GM12873 (cell line): ENCODE data around the gene SPDYC.

Experiments
- TF ChIP-seq, protein P1 (sequence below): IDR thresholded peaks from 2 replicates; pipeline ENCODE4 v1.5.1; 2012; ENCODE audit warnings: low read depth, mild to moderate bottlenecking, moderate library complexity, low read length, control low read depth; ENCODE audit not compliant: insufficient read depth; ENCODE audit errors: missing control alignments

Gene SPDYC

DNA sequence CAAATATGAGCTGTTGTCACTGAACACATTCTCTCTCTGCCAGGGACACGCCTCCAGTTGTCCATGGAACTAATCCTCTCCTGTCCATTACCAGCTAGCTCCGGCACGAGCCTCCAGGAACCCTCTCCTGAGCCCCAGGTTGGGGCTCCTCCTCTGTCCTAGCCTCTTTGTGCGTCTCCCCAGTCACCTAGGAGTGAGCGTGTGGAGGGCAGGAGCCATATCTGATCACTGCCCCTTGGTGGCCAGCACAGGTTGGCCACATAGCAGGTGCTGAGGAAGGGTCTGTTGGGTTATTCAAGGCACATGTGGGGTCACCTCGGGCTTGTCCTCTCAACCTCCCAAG lies 38.2 kb upstream of the SPDYC start:
- TF ChIP-seq, protein P1, sequence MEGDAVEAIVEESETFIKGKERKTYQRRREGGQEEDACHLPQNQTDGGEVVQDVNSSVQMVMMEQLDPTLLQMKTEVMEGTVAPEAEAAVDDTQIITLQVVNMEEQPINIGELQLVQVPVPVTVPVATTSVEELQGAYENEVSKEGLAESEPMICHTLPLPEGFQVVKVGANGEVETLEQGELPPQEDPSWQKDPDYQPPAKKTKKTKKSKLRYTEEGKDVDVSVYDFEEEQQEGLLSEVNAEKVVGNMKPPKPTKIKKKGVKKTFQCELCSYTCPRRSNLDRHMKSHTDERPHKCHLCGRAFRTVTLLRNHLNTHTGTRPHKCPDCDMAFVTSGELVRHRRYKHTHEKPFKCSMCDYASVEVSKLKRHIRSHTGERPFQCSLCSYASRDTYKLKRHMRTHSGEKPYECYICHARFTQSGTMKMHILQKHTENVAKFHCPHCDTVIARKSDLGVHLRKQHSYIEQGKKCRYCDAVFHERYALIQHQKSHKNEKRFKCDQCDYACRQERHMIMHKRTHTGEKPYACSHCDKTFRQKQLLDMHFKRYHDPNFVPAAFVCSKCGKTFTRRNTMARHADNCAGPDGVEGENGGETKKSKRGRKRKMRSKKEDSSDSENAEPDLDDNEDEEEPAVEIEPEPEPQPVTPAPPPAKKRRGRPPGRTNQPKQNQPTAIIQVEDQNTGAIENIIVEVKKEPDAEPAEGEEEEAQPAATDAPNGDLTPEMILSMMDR: no peak

DNA sequence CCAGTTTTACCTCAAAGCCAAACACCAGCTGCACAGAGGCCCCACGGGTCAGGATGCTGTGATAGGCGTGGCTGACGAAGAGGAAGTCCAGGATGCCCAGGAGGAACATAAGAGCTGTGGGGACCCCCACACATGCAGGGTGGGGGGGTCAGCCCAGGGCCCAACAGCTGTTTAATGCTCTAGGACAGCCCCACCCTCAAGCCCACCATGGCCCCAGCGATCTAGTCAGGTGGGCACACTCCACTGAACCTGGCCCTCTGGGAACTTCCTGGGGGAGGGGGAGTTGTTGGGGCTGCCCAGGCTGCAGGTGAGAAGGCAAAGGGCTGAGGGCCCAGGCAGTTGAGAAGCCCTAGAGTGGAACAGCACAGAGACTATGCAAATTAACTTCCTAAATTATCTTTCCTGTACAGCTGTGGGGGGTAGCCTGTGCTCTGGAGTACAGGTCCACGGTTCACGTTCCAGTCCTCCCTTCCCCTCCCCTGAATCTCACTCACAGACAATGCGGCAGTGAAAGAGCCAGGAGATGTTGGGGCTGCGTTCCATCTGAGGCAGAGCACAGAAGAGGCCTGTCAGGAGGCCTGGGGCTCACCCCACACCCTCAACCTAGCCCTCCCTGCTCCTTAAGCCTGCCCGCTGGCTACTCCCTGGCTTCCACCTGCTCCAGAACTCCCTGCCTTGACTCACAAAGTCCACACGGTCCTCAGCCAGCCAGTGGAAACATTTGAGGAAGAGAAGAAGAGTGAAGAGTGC lies 37.6 kb upstream of the SPDYC start:
- TF ChIP-seq, protein P1: no peak

DNA sequence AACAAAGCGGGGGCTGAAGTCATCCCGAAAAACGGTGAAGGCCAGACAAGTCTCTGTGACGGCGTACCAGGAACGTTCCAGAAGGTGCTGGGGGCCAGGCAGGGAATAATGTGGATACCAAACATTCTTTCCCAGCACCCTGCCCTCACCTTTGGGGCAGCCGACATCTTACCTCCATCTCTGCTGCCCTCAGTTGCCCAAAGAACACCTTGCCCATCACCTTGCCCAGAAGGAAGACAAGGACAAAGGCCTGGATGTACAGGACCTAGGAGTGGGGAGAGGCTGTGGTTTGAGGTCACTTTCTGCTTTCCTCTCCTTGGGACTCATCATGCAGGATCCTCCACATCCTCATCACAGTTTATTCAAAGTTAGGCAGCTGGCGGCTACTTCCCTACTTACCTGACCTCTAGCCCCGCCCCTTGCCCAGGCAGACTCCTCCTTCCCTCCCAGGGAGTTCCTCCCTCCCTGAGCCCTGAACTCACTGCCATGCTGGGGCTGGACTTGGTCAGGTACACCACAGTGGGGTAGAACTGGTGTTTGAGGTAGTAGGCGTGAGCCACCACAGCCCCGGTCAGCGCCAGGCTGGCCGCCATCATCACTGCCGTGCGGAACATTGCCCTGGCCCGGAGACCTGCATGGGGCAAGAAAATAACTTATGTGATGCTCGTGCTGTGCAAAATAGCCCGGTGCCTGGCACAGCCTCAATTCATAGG lies 36.9 kb upstream of the SPDYC start:
- TF ChIP-seq, protein P1: no peak

DNA sequence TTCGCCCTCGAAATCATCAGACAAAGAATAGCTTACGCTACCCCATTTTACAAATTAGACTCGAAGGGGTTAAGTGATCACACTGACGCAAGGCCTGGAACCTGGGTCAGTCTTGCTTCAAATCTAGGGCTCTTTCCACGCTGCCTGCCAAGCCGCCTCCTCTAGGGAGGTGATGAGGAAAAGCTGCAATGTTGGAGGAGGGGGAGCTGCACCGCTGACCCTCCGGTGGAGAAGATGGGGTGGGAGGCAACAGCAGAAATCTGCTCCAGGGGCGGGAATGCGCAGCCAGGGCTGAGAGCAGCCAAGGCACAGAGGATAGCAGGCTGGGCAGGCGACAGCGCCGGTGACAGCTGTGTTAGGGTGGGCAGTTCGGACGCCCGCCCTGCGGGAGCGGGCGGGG lies 36.3 kb upstream of the SPDYC start:
- TF ChIP-seq, protein P1: no peak

DNA sequence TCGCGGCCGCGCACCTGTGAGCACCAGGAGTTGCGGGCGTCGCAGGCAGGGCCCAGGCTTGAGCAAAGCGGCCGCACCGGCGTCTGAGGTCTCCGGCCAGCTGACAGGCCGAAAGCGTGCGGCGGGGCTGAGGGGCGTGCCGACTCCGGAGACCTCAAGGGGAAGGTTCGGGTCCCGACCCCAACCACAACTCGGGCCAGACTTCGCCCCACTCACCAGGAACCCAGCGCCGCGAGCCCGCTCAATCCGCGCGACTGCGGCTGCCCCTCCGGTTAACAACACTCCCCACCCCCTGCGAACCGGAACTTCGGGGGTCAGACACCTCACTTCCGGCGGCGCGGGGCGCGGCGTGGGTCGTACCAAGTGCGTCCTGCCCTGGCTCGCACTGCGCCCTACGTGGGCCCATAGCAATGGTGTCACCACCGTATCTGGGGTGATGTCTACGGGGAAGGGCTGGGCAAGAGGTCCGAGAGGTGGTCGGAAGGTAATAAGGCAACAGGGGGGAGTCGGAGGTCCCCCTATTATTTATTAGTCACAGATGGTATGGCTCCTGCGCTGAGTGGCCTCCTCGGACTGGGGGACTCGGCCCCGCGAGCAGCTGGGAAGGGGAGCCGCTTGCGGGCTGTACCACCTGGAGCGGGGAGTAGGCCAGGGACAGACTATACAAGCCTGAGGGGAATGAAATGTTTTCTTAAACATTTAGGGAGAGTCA lies 35.6 kb upstream of the SPDYC start, which contains the start of gene SYVN1:
TSS of gene SYVN1 (minus strand) at position 280 of the 712 bp plus-strand sequence. CDS start 918 bp downstream, outside the sequence.
- TF ChIP-seq, protein P1: no peak

DNA sequence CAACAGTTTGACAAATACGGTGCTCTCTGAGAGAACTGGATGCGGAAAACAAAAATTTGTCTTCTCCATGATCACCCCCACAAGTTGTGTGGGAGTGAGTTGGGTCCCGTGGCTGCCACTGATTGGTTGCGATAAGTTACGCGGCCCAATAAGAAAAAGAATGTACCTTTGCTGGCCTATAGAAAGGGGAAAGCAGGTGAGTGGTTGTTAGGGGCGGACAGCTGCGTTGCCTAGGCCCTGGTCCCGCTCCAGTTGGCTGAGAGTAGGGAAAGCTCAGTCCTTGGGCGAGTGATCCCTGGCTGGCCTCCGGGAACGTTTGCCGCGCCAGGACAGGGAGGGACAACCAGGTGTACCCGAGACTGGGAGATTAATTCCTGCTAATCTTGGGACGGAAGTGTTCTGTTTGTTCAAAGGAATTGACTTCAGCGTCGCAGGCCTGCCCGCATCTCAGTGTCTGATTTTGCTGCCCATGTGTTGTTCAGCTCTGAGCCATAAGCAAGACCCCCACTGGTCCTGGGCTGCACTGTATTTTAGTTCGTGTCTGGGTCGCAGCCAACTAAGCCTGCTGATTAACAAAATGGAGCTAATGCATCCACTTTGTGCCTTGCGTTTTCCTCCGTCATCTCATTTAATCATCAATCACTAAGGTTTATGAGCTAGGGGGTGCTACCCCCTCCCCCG lies 34.9 kb upstream of the SPDYC start:
- TF ChIP-seq, protein P1: no peak
